ENCODE results near the gene TMEM44.

DNA sequence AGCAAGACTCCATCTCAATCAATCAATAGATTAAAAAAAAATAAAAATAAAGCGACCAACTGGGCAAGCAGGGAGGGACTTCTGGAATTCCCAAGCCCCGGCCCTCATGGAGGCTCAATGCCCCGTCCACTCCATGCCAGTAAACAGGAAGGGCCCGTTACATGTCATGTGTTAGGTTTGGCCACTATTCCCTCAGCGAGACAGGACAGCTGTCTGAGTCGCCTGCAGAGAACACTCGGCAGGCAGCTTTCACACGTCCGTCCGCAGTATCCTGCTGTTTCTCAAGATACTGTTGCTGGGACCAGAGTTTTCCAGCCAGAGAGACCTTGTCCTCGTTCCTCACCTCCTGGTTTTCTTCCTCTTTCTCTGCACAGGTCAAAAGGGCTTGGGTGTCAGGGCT lies 18.0 kb downstream of the TMEM44 start:
- no peak for TF ChIP-seq ZNF112 (tag by site-specific recombination; IDR thresholded peaks at IDR 0.05)
- TF ChIP-seq, protein P1, sequence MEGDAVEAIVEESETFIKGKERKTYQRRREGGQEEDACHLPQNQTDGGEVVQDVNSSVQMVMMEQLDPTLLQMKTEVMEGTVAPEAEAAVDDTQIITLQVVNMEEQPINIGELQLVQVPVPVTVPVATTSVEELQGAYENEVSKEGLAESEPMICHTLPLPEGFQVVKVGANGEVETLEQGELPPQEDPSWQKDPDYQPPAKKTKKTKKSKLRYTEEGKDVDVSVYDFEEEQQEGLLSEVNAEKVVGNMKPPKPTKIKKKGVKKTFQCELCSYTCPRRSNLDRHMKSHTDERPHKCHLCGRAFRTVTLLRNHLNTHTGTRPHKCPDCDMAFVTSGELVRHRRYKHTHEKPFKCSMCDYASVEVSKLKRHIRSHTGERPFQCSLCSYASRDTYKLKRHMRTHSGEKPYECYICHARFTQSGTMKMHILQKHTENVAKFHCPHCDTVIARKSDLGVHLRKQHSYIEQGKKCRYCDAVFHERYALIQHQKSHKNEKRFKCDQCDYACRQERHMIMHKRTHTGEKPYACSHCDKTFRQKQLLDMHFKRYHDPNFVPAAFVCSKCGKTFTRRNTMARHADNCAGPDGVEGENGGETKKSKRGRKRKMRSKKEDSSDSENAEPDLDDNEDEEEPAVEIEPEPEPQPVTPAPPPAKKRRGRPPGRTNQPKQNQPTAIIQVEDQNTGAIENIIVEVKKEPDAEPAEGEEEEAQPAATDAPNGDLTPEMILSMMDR (tag by site-specific recombination; IDR thresholded peaks at IDR 0.05), result no peak
- no peak for TF ChIP-seq KLF1 (tag by site-specific recombination; IDR thresholded peaks at IDR 0.05)
- TF ChIP-seq ZNF114 (tag by site-specific recombination; IDR thresholded peaks at IDR 0.05), result no peak
- TF ChIP-seq ZNF175 (tag by site-specific recombination; IDR thresholded peaks at IDR 0.05), result no peak
- TF ChIP-seq, protein P2, sequence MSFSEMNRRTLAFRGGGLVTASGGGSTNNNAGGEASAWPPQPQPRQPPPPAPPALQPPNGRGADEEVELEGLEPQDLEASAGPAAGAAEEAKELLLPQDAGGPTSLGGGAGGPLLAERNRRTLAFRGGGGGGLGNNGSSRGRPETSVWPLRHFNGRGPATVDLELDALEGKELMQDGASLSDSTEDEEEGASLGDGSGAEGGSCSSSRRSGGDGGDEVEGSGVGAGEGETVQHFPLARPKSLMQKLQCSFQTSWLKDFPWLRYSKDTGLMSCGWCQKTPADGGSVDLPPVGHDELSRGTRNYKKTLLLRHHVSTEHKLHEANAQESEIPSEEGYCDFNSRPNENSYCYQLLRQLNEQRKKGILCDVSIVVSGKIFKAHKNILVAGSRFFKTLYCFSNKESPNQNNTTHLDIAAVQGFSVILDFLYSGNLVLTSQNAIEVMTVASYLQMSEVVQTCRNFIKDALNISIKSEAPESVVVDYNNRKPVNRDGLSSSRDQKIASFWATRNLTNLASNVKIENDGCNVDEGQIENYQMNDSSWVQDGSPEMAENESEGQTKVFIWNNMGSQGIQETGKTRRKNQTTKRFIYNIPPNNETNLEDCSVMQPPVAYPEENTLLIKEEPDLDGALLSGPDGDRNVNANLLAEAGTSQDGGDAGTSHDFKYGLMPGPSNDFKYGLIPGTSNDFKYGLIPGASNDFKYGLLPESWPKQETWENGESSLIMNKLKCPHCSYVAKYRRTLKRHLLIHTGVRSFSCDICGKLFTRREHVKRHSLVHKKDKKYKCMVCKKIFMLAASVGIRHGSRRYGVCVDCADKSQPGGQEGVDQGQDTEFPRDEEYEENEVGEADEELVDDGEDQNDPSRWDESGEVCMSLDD (tag by site-specific recombination; IDR thresholded peaks at IDR 0.05), result no peak
- TF ChIP-seq KLF9 (tag by site-specific recombination; IDR thresholded peaks at IDR 0.05; ENCODE audit: low read depth), result no peak
- TF ChIP-seq, protein P3, sequence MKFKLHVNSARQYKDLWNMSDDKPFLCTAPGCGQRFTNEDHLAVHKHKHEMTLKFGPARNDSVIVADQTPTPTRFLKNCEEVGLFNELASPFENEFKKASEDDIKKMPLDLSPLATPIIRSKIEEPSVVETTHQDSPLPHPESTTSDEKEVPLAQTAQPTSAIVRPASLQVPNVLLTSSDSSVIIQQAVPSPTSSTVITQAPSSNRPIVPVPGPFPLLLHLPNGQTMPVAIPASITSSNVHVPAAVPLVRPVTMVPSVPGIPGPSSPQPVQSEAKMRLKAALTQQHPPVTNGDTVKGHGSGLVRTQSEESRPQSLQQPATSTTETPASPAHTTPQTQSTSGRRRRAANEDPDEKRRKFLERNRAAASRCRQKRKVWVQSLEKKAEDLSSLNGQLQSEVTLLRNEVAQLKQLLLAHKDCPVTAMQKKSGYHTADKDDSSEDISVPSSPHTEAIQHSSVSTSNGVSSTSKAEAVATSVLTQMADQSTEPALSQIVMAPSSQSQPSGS (tag by site-specific recombination; IDR thresholded peaks at IDR 0.05; ENCODE audit: low read depth), result no peak
- no peak for TF ChIP-seq ZFP41 (tag by site-specific recombination; IDR thresholded peaks at IDR 0.05; ENCODE audit: borderline replicate concordance)
- TF ChIP-seq RBAK (tag by site-specific recombination; IDR thresholded peaks at IDR 0.05), result no peak
- TF ChIP-seq SP2 (tag by site-specific recombination; IDR thresholded peaks at IDR 0.05), result no peak
- TF ChIP-seq REPIN1 (tag by site-specific recombination; IDR thresholded peaks at IDR 0.05; ENCODE audit: low read depth), result no peak
- TF ChIP-seq TCF7L2 (IDR thresholded peaks at IDR 0.05; ENCODE audit: borderline replicate concordance, low read depth, low read length), result no peak
- TF ChIP-seq SETDB1 (IDR thresholded peaks at IDR 0.05; ENCODE audit: insufficient read length, low read length), result no peak

Measured in HEK293 (cell line).